Right lobe of liver (tissue), 4 donors: Measurements from ENCODE around the gene PDZK1.

ENCODE experiments used
- POLR2A ChIP-seq: fragments of 450-650 bp; IDR thresholded peaks from one replicate; pipeline ENCODE4 v1.6.1; 2017; ENCODE audit warnings: antibody characterized with exemption, mild to moderate bottlenecking
- TF ChIP-seq, protein P1 (sequence below), 4 donors: fragments of 200-600 bp in 3 of 4; fragments of 450-650 bp in 1 of 4; IDR thresholded peaks; one replicate each; pipeline versions ENCODE4 v1.5.1 to v1.8.0; 2016 to 2022; ENCODE audit warnings: antibody characterized with exemption in 4 of 4, mild to moderate bottlenecking in 2 of 4
- donor health status: DM: no; HTN: no; CAD: no.
- donor health status: DM: no; HTN: no; CAD: no.
- donor health status: DM: no; HTN: yes; CAD: no.

DNA sequence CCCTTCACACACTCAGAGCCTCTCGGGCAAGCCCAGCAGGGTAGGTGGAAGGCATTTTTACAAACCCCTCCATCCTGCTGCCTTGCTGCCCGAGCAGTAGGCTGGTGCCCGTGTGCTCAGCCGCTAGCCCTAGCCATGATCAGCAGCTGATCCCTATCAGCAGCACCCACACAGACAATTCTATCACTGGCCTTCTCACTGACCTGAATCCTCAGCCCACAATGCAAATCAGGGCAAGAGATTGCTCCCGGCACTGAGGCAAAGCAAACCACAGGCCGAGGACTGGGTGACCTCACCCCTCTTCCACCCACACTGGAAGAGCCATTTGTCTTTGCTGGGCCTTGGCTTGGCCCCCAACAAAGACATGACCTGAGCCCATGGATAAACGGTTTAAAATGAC, 895 bp upstream of the PDZK1 start:
- TF ChIP-seq, protein P1, sequence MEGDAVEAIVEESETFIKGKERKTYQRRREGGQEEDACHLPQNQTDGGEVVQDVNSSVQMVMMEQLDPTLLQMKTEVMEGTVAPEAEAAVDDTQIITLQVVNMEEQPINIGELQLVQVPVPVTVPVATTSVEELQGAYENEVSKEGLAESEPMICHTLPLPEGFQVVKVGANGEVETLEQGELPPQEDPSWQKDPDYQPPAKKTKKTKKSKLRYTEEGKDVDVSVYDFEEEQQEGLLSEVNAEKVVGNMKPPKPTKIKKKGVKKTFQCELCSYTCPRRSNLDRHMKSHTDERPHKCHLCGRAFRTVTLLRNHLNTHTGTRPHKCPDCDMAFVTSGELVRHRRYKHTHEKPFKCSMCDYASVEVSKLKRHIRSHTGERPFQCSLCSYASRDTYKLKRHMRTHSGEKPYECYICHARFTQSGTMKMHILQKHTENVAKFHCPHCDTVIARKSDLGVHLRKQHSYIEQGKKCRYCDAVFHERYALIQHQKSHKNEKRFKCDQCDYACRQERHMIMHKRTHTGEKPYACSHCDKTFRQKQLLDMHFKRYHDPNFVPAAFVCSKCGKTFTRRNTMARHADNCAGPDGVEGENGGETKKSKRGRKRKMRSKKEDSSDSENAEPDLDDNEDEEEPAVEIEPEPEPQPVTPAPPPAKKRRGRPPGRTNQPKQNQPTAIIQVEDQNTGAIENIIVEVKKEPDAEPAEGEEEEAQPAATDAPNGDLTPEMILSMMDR (IDR thresholded peaks at IDR 0.05), result no peak
- no peak for TF ChIP-seq POLR2A
